Measurements from ENCODE around the gene ARHGAP22.

The ARHGAP22 gene

DNA sequence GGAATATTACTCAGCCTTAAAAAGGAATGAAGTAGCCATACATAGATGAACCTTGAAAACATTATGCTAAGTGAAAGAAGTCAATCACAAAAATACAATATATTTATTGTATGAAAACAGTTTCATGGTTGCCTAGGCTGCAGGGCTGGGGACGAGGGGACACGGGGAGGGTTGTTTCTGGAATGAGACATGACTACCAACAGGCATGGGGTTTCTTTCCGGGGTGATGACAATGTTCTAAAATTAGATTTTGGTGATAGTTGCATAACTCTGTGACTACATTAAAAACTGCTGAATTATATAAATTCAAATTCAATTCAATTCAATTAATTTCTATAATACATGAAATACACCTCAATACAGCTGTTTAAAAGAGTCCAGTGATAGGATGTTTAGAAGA lies 88.0 kb downstream of the ARHGAP22 start:
- DNase-seq (ENCODE audit: low read depth in 1 of 2, low spot score in 1 of 2), result no peak

DNA sequence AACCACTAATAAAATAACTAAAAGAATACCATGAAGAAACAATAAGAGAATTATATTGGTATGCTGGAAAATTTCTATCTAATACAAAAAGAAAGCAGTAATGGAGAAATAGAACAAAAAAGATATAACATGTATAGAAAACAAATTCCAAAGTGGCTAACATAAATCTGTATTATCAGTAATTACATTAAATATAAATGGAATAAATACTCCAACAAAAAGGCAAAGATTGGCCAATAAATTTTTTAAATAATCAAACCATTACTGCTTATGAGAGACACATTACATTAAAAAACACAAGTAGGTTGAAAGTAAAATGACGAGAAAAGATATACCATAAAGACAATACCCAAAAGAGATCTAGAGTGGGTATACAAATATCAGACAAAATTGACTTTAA lies 90.0 kb downstream of the ARHGAP22 start:
- DNase-seq (ENCODE audit: low read depth in 1 of 2, low spot score in 1 of 2), result no peak

DNA sequence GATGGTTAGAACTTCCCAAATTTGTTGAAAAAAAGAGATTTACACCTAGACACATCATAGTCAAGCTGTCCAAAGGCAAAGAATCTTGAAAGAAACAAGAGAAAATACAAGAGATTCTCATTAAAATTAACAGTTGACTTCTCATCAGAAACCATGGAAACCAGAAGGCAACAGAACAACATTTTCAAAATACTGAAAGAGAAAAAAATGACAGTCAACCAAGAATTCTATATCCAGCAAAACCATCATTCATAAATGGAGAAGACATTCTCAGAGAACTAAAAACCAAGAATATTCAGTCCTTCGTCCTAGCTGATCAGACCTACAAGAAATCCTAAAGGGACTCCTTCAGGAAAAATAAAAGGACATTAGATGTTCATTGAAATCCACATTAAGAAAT lies 90.6 kb downstream of the ARHGAP22 start:
- no peak for DNase-seq (ENCODE audit: low read depth in 1 of 2, low spot score in 1 of 2)

DNA sequence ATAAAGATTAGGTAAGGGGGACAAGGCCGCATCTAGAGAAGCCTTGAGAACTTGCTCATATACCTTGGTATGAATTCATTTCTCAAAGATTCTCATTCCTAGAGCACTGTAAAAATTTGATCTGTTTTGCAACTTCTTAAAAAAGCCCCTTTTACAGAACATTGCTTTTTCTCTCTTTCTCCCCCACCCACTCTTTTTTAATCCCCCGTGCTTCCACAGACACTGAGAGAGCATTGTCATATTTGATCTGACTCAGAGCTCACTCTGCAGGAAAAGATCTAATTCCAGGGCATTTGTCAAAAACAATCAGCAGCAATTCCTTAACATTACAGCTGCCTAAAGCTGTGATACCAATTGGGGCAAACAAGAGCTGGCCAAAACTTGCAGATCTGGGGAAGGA lies 92.0 kb downstream of the ARHGAP22 start:
- DNase-seq (ENCODE audit: low read depth in 1 of 2, low spot score in 1 of 2), result no peak

DNA sequence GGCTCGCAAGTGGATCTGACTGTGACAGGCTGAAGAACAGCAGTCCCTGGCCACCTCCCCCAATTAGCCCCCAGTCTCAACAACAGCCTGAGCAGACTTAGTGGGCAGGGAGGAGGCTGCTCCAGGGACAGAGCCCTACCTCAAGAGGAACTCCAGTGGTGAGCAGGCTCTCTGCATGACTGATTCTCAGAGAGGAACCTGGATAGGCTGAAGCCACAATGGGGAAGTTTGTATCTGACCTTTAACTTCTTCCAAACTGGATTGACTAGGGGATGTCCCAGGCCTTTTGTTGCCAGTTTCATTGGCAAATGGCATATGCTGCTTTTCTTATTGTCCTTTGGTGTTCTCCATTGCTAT lies 93.0 kb downstream of the ARHGAP22 start:
- DNase-seq (ENCODE audit: low read depth in 1 of 2, low spot score in 1 of 2), result no peak

DNA sequence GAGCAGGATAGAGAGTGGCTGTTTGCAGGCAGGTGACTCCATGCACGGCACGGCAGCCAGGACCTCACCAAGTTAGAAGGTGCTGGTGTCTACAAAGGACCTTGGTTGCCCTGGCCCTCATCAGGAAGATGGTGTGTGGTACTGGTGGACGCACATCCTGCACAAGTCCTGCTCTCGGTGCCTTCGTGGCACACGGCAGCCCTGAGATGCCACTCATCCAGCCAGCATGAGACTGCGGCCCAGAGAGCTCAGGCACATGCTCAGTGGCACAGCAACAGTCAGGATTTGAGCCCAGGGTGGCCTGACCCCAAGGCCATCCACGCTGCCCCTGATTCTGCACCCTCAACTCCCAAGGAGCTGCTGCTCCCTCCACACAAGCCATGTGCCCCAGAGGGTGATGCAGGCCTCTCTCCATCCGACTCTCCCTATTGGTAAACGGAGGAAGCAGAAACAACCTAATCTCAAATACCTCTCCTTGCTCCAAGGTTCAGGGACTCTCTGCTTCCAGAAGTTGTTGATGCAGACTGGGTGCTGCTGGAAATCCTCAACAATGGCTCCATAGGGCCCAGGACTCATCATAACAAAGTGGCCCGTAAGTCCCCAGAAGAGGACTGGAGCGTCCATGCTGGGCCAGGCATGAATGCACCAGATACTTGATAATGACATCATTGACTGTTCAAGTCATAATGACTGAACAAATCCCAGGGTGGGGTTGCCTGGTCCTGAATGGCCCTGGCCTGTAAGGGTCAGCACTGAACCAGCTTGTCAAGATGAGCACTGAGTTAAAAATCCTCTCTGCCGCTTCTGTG lies 93.6 kb downstream of the ARHGAP22 start:
- DNase-seq (ENCODE audit: low read depth in 1 of 2, low spot score in 1 of 2), result no peak

DNA sequence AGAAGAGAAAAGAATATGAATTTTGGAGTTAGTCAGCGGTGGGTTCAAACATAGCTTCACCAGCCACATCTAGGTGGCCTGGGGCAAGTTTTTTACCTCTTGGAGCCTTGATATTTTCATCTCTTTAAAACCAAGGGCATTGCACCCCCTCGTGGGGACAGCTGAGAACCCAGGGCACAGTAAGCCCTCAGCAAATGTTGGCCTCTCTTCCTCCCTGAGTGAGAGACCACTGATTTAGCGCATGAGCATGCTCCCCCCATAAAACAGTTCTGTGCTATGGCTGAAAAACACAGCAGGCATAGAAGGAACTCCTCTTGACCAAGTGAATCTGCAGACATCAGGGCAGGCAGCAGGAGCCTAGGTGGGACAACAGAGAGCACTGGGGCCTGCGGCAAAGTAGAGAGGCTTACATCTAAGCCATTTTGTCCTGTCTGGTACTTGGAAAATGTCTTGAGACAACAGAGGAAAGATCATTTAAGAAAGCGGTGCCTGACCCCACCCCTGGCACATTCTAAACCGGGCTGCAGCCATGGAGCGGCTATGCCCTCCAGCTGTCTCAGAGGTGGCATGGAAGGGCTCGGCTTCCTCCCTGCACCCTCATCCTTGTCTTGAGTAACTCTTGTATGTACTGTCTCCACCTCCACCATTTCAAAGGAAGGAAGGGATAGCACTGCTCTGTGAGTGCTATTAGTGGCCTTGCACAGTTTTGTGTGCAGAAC lies 94.7 kb downstream of the ARHGAP22 start:
- DNase-seq (ENCODE audit: low read depth in 1 of 2, low spot score in 1 of 2), result no peak

DNA sequence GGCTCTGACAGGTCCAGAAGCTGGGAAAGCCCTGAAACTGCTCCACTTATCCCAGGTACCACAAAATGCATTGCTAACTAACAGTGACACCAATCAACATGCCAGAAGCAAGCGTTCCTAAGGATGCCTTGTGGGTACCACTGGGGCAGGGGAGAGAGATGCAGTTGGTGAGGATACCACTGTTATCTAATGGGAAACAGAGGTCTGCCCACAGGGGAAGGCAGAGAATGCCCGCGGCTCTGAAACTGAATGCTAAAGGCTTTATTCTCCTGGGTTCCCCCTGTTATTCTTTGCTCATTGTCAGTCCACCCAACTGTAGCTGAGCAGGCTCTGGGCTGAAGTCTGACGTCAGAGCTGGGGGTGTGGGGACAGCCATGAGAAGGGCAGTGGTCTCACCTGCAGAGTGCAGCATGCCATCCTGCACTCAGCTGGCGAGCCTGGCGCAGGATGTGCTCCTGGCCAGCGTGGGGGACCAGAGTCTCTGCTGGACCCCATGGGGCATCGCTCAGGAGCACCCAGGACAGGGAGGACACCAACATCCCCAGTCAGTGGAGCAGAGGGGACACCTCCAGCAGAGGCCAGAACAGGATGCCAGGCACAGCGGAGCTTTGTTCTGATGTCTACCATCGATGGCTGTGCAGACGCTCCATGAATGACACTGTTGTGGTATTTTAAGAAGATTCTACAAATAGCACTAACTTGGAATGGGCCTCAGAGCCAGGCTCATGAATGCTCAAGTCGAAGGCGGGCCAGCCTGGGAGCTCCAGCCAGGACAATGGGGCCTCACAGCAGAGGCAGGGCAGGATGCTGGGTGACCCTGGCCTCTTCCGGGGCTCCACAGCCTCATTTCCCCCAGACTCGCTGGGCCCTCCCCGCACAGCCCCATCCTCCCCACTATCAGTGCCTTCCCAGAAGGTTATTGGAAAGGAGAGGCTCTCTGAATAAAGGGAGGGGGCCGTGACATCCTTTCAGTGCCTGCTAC lies 95.8 kb downstream of the ARHGAP22 start:
- no peak for DNase-seq (ENCODE audit: low read depth in 1 of 2, low spot score in 1 of 2)

DNA sequence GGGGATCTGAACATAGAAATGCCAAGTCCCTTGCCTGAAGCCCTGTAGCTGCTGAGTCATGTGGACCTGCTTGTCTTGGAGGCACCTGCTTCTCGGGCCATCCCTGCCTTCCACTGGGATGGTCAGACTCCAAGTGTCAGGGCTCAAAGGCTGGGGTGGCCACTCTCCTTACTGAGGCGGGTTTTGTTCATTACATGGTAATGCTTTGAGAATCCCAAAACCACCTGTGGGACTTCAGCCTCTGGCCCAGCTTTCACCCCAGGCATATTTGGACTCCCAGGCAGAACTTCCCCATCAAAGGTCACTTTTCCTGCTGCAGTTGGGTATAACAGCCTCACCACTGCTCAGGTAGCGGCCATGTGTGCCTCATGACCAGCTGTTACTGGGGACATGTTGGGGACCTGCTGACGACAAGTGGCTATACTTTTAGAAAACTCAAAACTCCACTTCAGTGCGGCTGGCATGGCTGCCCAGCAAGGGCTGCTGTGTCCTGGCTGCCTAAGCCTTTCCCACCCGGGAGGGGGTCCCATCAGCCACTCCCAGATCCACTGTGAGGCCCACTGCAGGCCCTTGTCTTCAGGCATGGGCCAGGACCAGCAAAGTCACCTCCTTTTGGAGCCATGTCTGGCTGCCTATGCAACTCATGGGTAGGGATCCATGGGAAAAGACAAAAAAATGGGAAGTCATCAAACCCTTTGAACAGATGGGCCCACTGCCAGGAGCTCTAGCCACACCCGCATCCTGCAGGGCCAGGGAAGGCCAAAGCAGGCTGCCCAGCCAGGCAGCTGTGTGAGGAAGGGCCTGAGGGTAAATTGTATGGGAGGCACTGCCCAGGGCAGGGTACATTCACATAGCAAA lies 96.7 kb downstream of the ARHGAP22 start:
- DNase-seq (ENCODE audit: low read depth in 1 of 2, low spot score in 1 of 2), result no peak

DNA sequence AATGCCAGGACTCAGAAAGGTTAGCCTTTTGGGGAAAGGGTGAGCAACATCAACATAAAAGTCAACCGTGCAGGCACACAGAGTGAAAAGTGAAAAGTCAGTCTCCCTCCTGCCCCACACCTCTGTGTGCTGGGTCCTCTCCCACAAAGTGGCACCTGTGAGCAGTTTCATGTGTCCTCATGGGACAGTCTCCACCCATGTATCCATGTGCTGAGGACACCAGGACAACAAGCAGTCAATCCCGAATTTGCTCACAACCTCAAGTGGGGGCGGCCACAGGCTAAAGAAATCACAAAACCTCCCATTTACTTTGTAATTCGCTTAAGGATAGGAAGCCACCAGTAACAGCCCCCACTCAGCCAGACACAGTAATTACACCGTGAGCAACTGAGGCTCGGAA lies 97.4 kb downstream of the ARHGAP22 start:
- DNase-seq (ENCODE audit: low read depth in 1 of 2, low spot score in 1 of 2), result no peak

DNA sequence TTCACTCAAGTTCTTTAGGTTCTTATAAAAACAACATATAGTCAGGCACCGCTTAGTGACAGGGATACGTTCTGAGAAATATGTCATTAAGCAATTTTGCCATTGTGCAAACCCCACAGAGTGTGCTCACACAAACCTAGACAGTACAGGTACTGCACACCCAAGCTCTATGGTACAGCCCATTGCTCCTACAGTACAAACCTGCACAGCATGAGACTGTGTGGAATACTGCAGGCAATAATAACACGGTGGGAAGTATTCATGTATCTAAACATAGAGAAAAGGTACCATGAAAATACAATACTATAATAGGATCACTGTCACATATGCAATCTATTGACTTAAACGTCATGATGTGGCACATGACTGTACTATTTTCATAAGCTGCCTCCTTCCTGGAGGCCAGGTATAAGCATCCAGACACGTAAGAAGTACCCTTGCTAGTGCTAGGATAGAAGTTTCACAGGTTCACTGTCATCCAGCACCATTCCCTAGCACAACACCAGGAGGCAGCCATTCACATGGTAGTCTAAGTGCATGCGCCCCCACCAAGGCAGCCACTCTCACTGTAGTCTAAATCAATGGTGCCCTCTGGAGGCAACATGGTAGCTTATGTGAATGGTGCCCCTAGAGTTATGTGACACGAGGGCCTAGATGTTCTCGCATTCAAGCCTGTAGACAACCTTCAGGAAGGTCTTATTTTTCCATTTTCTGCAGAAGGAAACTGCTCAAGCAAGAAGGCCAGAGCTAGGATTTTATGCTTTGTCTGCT lies 98.5 kb downstream of the ARHGAP22 start:
- DNase-seq (ENCODE audit: low read depth in 1 of 2, low spot score in 1 of 2), result no peak

DNA sequence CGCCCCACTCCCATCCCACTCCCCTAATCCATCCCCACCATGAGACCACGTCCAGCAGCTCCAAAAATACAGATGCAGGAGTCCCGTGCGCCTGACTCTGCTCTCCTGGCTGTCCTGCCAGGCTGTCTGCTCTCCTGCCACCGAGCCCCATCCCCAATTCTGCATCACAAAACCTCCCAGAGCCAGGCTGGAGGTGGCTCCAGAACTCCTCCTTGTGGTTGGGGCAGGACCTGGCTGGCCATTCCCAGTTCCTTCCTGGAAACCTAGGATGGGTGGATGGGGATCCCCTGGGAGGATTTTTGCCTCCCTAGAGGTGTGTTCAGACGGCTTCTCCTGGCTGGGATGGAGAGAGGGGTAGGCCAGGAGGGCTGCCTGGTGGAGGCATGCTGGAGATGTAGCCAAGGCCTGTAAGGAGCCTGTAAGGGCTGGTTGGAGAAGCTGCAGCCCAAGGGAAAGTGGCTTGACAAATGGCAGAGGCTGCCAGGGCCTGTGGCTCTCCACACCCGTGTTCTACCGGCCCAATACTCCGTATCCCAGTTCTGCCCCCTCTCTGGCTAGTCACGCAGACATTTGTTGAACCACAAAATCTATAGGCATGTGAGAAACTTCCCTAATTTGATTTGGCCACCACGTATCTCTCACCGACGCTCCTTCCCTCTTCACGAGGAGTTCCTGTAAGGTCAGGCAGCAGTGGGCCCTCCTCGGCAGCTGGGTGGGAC lies 99.3 kb downstream of the ARHGAP22 start:
- no peak for DNase-seq (ENCODE audit: low read depth in 1 of 2, low spot score in 1 of 2)

DNA sequence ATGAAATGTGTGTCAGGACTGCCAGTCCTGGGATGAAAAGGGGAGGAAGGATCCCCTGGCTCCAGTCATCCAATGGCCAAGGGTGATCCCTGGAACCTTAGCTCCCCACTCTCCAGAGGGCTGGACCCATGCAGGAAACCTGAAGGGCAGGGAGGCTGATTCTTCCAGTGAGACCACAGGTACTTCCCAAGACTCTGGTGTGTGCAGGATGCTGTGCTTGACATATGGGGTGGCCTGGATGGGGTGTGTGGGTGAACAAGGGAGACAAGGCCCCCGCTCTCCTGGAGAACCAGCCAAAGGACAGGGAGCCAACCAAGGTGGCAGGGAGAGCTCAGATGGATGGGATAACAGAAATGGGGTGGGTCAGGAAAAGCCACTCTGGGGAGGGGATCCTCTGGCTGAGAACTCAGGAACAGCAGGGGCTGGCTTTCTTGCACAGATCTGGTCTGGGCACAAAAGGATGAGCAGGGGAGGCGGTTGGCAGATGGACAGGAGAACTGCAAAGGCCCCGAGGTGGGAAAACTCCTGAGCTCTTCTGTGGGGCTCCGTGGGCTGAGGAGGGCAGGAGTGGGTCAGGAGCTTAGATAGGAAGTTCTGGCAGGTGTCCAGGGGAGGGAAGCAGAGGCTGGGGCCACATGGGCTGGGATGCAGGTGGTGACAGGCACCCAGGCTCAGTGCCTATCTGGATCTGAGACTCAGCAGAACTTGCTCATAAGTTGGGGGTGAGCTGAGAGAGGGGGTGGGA lies 100.6 kb downstream of the ARHGAP22 start:
- DNase-seq (ENCODE audit: low read depth in 1 of 2, low spot score in 1 of 2), result no peak

DNA sequence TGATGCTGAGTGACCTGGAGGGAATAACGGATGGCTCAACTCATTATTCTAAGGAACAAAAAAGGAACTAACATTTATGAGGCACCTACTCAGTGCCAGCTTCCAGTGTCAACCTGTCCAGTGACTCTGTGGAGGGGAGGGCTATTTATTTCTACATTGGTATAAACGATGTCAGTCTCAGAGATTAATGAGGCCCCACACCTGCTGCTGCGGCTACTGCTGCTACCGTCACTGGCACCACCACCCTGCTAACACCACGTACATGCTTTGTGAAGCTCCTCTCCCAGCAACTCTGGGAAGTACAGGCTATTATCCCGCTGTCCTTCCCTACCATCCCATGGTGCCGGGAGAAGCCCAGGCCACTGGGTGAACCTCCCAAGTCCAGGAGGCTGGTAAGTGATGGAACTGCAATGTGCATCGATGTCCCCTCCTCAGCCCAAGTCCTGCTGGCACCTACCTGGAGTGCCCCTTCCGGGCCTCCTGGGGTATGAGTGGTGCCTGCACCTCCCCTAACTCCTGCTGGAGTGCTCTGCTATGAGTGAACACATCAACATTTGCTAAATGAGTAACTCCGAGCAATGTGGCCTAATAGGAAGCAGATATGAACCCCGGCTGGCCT lies 101.5 kb downstream of the ARHGAP22 start:
- no peak for DNase-seq (ENCODE audit: low read depth in 1 of 2, low spot score in 1 of 2)

DNA sequence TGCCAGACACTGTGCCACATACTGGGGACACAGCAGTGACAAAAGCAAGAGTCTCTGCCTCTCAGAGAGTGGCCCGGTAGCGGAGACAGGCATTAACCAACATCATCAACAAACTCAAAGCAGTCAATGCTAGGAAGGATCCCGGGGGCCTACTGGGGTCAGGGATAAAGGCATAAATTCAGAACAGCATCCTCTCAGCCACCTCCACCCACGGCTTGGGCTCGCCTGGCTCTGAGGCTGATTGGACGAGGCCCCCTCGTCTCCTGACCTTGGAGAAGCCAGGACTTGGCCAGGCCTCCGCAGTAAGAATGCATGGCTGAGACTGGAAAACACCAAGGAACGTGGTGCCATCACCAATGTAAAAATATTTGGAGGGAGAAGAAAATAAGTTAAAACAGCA lies 102.1 kb downstream of the ARHGAP22 start:
- DNase-seq (ENCODE audit: low read depth in 1 of 2, low spot score in 1 of 2), result no peak

DNA sequence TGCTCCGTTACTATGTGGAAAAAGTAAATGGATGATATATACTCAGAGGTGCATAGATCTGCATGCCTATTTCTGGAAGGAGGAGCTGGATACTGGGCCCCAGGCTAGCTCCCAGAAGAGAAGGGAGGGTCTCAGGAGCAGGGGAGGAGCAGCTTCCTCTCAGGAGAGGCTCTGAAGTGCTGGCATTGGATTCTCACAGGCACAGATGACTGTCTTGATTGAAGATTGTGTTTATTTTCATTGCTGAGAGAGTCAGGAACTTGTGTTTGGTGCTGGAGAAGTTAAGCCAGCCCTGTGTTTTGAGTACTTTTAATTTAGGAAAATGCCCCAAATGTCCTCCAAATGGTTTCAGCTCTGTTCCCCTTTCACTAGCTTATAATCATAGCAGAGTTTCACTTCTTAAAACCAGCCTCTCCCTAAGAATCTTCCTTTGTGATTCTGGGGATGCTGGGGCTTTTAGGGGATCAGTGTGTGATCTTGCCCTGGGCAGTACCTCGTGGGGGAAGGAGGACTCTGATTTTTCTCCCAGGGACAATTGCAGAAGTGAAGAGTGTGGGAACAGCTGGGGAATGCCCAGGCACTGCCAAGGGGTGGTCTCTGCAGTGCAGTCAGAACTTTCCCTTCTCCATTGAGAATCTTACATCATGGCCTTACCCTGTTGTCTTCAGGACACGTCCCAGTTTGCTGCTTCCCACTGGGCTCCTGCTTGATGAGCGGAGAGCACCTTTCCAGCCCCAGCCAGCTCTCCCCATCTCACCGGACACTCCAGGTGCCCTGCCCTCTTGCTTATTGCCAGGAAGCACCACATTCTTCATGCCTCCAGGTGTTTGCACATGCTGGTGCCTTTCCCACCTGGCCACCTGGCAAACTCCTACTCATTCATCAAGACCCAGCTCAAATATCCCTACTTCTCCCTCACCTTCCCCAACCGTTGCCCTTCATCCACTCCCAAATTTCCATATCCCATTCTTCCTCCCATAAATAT lies 102.8 kb downstream of the ARHGAP22 start:
- no peak for DNase-seq (ENCODE audit: low read depth in 1 of 2, low spot score in 1 of 2)

DNA sequence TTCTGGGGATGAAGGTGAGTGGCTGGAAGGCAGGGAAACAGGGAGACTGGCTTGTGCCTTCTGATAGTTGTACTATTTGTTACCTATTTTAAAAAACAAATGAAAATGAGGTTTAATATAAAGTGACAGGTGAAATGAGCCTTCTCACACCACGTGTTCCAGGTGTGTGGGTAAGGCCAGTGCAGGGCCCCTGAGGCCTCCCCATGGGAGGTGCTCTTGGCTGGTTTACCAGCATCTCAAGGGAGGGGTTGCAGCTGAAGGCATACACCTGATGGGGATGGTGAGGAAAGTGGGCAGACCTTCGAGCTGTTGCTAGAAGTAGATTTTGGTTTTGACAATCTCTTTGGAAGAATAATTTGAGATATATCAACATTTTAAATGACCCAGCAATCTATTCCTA lies 103.6 kb downstream of the ARHGAP22 start:
- DNase-seq (ENCODE audit: low read depth in 1 of 2, low spot score in 1 of 2), result no peak

All from activated CD4-positive, alpha-beta T cell treated with anti-CD3 and anti-CD28 coated beads, Interleukin-2, amount 50 U/mL, for 24 hours (primary cell).